K562 (cell line): ENCODE results near the gene PPP2R1B. TPM values are rescaled to one million over a fixed set of nuclear protein-coding genes. Genes with fewer than 3 reads are reported as not detected.

Experiments
- CBFA2T2 ChIP-seq: fragments of 450-650 bp; conservative IDR thresholded peaks from 2 replicates; pipeline ENCODE4 v1.6.1; 2017; ENCODE audit warnings: mild to moderate bottlenecking
- ELF4 ChIP-seq: fragments of 450-650 bp; formaldehyde crosslinking; IDR thresholded peaks from 2 replicates; pipeline ENCODE4 v1.4.0; 2022; ENCODE audit warnings: missing genetic modification characterization
- NR2C2 ChIP-seq, 2 experiments: fragments of 200-800 bp in 1 of 2; sonication (Bioruptor generic) in 1 of 2; sonication (generic) in 1 of 2; formaldehyde crosslinking in 1 of 2; IDR thresholded peaks; 2 replicates each; pipeline versions ENCODE4 v1.6.1 to v1.8.0; 2016 to 2022; ENCODE audit warnings: mild to moderate bottlenecking in 1 of 2, missing compliant biosample characterization in 1 of 2, missing genetic modification characterization in 1 of 2, missing genetic modification reagents in 1 of 2
- TAF15 ChIP-seq: fragments of 200-400 bp; formaldehyde crosslinking; IDR thresholded peaks from 2 replicates; pipeline ENCODE4 v1.6.1; 2017; ENCODE audit warnings: mild to moderate bottlenecking, low read depth, low read length, moderate library complexity
- TEAD4 ChIP-seq, 2 experiments: sonication (generic) in 1 of 2; formaldehyde crosslinking in 1 of 2; IDR thresholded peaks; 2 replicates each; pipeline versions ENCODE4 v1.6.1 to v1.8.0; 2012 to 2022; ENCODE audit warnings: borderline replicate concordance in 1 of 2, inconsistent platforms in 1 of 2, low read length in 1 of 2, mild to moderate bottlenecking in 1 of 2, missing genetic modification reagents in 1 of 2
- TFAP4 ChIP-seq: sonication (generic); formaldehyde crosslinking; IDR thresholded peaks from 2 replicates; pipeline ENCODE4 v1.8.0; 2022; ENCODE audit warnings: missing genetic modification reagents, mild to moderate bottlenecking, moderate library complexity, borderline replicate concordance
- ZKSCAN8 ChIP-seq: fragments of 200-800 bp; sonication (Bioruptor generic); IDR thresholded peaks from 2 replicates; pipeline ENCODE4 v1.6.1; 2016; ENCODE audit warnings: missing genetic modification characterization, missing compliant biosample characterization
- ZNF232 ChIP-seq: sonication (generic); formaldehyde crosslinking; IDR thresholded peaks from 2 replicates; pipeline ENCODE4 v1.8.0; 2022; ENCODE audit warnings: mild to moderate bottlenecking, missing genetic modification reagents
- ZNF263 ChIP-seq: sonication (generic); formaldehyde crosslinking; IDR thresholded peaks from 2 replicates; pipeline ENCODE4 v1.8.0; 2022; ENCODE audit warnings: mild to moderate bottlenecking, missing genetic modification reagents, borderline replicate concordance
- ZNF384 ChIP-seq: IDR thresholded peaks from 2 replicates; pipeline ENCODE4 v1.6.1; 2012; ENCODE audit warnings: low read depth, low read length, improper control_type of control experiment
- polyA plus RNA-seq, 8 experiments: library from polyadenylated mRNA; depleted of rRNA in 4 of 8; stranded (reverse) in 5 of 8; unstranded in 3 of 8; fragments of >200 nt; fragmentation: Nextera tagmentation in 2 of 8; fragmentation: Illumina TruSeq in 1 of 8; extraction: Ambion mirVana in 2 of 8; extraction: Trizol in 1 of 8; gene quantifications; 2 replicates each; pipeline versions ENCODE4 v1.2.1 to v1.2.3, GENCODE V29; 2011 to 2014; ENCODE audit warnings: inconsistent platforms in 1 of 8, missing spikeins in 1 of 8
- total RNA-seq, 7 experiments: library from RNA; depleted of rRNA in 6 of 7; stranded (reverse); fragments of >200 nt in 6 of 7; fragmentation: Illumina TruSeq in 2 of 7; extraction: Trizol in 2 of 7; gene quantifications; 2 replicates each; pipeline versions ENCODE4 v1.2.1 to v1.2.3, GENCODE V29; 2011 to 2021; ENCODE audit warnings: low replicate concordance in 1 of 7
- TF ChIP-seq, protein P1 (sequence below): fragments of 450-650 bp; IDR thresholded peaks from 2 replicates; pipeline ENCODE4 v1.6.1; 2016; ENCODE audit warnings: mild to moderate bottlenecking, moderate library complexity
- TF ChIP-seq, protein P2 (sequence below): fragments of 250-450 bp; sonication (Bioruptor Pico); IDR thresholded peaks from 2 replicates; pipeline ENCODE4 v1.4.0; 2020; ENCODE audit warnings: borderline replicate concordance

PPP2R1B gene
- total and polyA plus RNA-seq, 9 of the 15 experiments (the other 6 are each of a cell fraction or from before 2014, with no cell fraction given), result 24.6 to 68.5 (median 39.8) TPM

DNA sequence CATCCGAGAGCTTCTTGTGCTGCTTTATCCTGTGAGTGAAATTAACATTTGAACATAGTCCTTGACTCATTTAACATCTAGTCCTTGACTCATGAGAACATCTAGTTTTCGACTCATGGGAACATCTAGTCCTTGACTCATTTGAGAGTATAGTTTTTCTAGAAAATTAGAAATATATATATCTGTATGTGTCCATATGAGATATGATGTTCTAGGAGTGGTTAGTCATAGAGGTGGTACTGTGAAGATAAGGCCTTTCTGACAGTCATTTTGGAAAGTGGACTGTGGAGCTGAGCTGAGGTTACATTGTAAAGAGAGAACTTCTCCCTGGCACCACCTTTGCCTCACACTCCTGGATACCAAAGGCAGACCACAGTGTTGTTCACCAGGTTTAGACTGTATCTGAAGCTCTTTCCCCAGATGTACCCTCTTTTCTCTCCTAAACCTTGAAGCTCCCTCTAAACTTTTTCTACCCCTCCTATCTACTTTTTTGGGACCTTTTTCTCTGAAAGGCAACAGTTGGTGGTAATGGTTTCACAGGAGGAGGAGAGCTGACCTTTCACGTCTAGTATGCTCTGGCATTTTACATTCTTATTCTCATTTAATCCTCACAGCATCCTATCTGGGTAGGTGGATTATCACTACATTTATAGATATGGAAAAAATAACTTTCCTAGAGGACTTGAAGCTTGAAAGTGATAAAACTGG, 67.2 kb downstream of the PPP2R1B start (continued):
- TF ChIP-seq, protein P1, sequence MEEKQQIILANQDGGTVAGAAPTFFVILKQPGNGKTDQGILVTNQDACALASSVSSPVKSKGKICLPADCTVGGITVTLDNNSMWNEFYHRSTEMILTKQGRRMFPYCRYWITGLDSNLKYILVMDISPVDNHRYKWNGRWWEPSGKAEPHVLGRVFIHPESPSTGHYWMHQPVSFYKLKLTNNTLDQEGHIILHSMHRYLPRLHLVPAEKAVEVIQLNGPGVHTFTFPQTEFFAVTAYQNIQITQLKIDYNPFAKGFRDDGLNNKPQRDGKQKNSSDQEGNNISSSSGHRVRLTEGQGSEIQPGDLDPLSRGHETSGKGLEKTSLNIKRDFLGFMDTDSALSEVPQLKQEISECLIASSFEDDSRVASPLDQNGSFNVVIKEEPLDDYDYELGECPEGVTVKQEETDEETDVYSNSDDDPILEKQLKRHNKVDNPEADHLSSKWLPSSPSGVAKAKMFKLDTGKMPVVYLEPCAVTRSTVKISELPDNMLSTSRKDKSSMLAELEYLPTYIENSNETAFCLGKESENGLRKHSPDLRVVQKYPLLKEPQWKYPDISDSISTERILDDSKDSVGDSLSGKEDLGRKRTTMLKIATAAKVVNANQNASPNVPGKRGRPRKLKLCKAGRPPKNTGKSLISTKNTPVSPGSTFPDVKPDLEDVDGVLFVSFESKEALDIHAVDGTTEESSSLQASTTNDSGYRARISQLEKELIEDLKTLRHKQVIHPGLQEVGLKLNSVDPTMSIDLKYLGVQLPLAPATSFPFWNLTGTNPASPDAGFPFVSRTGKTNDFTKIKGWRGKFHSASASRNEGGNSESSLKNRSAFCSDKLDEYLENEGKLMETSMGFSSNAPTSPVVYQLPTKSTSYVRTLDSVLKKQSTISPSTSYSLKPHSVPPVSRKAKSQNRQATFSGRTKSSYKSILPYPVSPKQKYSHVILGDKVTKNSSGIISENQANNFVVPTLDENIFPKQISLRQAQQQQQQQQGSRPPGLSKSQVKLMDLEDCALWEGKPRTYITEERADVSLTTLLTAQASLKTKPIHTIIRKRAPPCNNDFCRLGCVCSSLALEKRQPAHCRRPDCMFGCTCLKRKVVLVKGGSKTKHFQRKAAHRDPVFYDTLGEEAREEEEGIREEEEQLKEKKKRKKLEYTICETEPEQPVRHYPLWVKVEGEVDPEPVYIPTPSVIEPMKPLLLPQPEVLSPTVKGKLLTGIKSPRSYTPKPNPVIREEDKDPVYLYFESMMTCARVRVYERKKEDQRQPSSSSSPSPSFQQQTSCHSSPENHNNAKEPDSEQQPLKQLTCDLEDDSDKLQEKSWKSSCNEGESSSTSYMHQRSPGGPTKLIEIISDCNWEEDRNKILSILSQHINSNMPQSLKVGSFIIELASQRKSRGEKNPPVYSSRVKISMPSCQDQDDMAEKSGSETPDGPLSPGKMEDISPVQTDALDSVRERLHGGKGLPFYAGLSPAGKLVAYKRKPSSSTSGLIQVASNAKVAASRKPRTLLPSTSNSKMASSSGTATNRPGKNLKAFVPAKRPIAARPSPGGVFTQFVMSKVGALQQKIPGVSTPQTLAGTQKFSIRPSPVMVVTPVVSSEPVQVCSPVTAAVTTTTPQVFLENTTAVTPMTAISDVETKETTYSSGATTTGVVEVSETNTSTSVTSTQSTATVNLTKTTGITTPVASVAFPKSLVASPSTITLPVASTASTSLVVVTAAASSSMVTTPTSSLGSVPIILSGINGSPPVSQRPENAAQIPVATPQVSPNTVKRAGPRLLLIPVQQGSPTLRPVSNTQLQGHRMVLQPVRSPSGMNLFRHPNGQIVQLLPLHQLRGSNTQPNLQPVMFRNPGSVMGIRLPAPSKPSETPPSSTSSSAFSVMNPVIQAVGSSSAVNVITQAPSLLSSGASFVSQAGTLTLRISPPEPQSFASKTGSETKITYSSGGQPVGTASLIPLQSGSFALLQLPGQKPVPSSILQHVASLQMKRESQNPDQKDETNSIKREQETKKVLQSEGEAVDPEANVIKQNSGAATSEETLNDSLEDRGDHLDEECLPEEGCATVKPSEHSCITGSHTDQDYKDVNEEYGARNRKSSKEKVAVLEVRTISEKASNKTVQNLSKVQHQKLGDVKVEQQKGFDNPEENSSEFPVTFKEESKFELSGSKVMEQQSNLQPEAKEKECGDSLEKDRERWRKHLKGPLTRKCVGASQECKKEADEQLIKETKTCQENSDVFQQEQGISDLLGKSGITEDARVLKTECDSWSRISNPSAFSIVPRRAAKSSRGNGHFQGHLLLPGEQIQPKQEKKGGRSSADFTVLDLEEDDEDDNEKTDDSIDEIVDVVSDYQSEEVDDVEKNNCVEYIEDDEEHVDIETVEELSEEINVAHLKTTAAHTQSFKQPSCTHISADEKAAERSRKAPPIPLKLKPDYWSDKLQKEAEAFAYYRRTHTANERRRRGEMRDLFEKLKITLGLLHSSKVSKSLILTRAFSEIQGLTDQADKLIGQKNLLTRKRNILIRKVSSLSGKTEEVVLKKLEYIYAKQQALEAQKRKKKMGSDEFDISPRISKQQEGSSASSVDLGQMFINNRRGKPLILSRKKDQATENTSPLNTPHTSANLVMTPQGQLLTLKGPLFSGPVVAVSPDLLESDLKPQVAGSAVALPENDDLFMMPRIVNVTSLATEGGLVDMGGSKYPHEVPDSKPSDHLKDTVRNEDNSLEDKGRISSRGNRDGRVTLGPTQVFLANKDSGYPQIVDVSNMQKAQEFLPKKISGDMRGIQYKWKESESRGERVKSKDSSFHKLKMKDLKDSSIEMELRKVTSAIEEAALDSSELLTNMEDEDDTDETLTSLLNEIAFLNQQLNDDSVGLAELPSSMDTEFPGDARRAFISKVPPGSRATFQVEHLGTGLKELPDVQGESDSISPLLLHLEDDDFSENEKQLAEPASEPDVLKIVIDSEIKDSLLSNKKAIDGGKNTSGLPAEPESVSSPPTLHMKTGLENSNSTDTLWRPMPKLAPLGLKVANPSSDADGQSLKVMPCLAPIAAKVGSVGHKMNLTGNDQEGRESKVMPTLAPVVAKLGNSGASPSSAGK, result no peak
- peak; percentile 84 for TF ChIP-seq TEAD4 (IDR thresholded peaks at IDR 0.05; ENCODE audit: low read length)
- no peak for TF ChIP-seq TEAD4 (CRISPR knock-in tag; IDR thresholded peaks at IDR 0.05; ENCODE audit: borderline replicate concordance)
- TF ChIP-seq ZNF232 (CRISPR knock-in tag), result no peak
- TF ChIP-seq ZKSCAN8 (CRISPR knock-in tag), result no peak
- TF ChIP-seq ZNF263 (CRISPR knock-in tag), result no peak
- TF ChIP-seq NR2C2 (CRISPR knock-in tag; IDR thresholded peaks at IDR 0.05), result no peak
- no peak for TF ChIP-seq NR2C2 (tag; IDR thresholded peaks at IDR 0.05)
- TF ChIP-seq TAF15, result no peak
- TF ChIP-seq CBFA2T2, result peak; percentile 73
- TF ChIP-seq ELF4 (CRISPR knock-in tag), result no peak
- no peak for TF ChIP-seq ZNF384
- TF ChIP-seq, protein P2, sequence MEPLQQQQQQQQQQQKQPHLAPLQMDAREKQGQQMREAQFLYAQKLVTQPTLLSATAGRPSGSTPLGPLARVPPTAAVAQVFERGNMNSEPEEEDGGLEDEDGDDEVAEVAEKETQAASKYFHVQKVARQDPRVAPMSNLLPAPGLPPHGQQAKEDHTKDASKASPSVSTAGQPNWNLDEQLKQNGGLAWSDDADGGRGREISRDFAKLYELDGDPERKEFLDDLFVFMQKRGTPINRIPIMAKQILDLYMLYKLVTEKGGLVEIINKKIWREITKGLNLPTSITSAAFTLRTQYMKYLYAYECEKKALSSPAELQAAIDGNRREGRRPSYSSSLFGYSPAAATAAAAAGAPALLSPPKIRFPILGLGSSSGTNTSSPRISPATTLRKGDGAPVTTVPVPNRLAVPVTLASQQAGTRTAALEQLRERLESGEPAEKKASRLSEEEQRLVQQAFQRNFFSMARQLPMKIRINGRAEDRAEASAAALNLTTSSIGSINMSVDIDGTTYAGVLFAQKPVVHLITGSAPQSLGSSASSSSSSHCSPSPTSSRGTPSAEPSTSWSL (CRISPR knock-in tag), result no peak
- TF ChIP-seq TFAP4 (CRISPR knock-in tag), result no peak
